Amniotic epithelial cell (primary cell): ENCODE data around the gene SYK.
A peak's percentile ranks its signal among the peaks of the same experiment; 100 is the strongest.

ENCODE experiments used
- DNase-seq: peaks from one replicate; pipeline ENCODE4 v3.0.0-alpha.2; 2010; ENCODE audit warnings: low read depth

SYK gene

GRCh38 chr9:90906316-90907055 lies 104.9 kb downstream of the SYK start:
- DNase-seq = peak; percentile 18

GRCh38 chr9:90907056-90907445 lies 105.4 kb downstream of the SYK start:
- DNase-seq = no peak

GRCh38 chr9:90907790-90908189 lies 106.2 kb downstream of the SYK start:
- no peak for DNase-seq

- DNase-seq = no peak
Observed at GRCh38 chr9:90909225-90909624, 107.6 kb downstream of the SYK start.

GRCh38 chr9:90909747-90910283 lies 108.2 kb downstream of the SYK start:
- no peak for DNase-seq

- no peak for DNase-seq
Observed at GRCh38 chr9:90914196-90914595, 112.6 kb downstream of the SYK start.

GRCh38 chr9:90914868-90915483 lies 113.4 kb downstream of the SYK start:
- peak; percentile 62 for DNase-seq

GRCh38 chr9:90915693-90916092 lies 114.1 kb downstream of the SYK start:
- peak; percentile 34 for DNase-seq

GRCh38 chr9:90916147-90916734 lies 114.6 kb downstream of the SYK start:
- DNase-seq = no peak

GRCh38 chr9:90919883-90920282 lies 118.3 kb downstream of the SYK start:
- DNase-seq = no peak

GRCh38 chr9:90921104-90921503 lies 119.5 kb downstream of the SYK start:
- DNase-seq = peak; percentile 31

- peak; percentile 15 for DNase-seq
Observed at GRCh38 chr9:90921969-90922368, 120.3 kb downstream of the SYK start.

- peak; percentile 98 for DNase-seq
Observed at GRCh38 chr9:90925581-90926257, 124.1 kb downstream of the SYK start.

- peak; percentile 9 for DNase-seq
Observed at GRCh38 chr9:90926936-90927335, 125.3 kb downstream of the SYK start.

GRCh38 chr9:90927496-90927895 lies 125.9 kb downstream of the SYK start:
- no peak for DNase-seq

GRCh38 chr9:90929626-90930025 lies 128.0 kb downstream of the SYK start:
- no peak for DNase-seq

- no peak for DNase-seq
Observed at GRCh38 chr9:90933468-90933867, 131.8 kb downstream of the SYK start.

- no peak for DNase-seq
Observed at GRCh38 chr9:90939351-90939750, 137.7 kb downstream of the SYK start.

GRCh38 chr9:90940280-90940679 lies 138.7 kb downstream of the SYK start:
- no peak for DNase-seq

GRCh38 chr9:90941661-90942060 lies 140.0 kb downstream of the SYK start:
- DNase-seq = no peak

GRCh38 chr9:90942555-90942954 lies 140.9 kb downstream of the SYK start:
- DNase-seq = no peak

GRCh38 chr9:90943341-90943740 lies 141.7 kb downstream of the SYK start:
- peak; percentile 27 for DNase-seq

- no peak for DNase-seq
Observed at GRCh38 chr9:90945336-90945735, 143.7 kb downstream of the SYK start.
